Parathyroid adenoma (tissue), 2 donors: ENCODE measurements around the gene LRRC42.

Source experiments
- H2AFZ ChIP-seq: fragments of 300-600 bp; sonication (generic); one replicate; pipeline ENCODE4 v1.7.0; 2017; ENCODE audit warnings: antibody characterized with exemption, mild to moderate bottlenecking
- H3K27ac ChIP-seq: fragments of 300-600 bp; sonication (generic); one replicate; pipeline ENCODE4 v1.7.0; 2017
- H3K27me3 ChIP-seq: fragments of 300-600 bp; sonication (generic); one replicate; pipeline ENCODE4 v1.7.0; 2017; ENCODE audit warnings: low read length; ENCODE audit not compliant: control insufficient read depth, insufficient read depth
- H3K36me3 ChIP-seq: fragments of 300-600 bp; sonication (generic); one replicate; pipeline ENCODE4 v1.7.0; 2017; ENCODE audit warnings: low read length; ENCODE audit not compliant: control insufficient read depth, insufficient read depth
- H3K4me1 ChIP-seq: fragments of 300-600 bp; sonication (generic); one replicate; pipeline ENCODE4 v1.7.0; 2017; ENCODE audit warnings: control low read depth
- H3K4me2 ChIP-seq: fragments of 300-600 bp; sonication (generic); one replicate; pipeline ENCODE4 v1.7.0; 2017; ENCODE audit warnings: low read length
- H3K4me3 ChIP-seq: fragments of 300-600 bp; sonication (generic); one replicate; pipeline ENCODE4 v1.7.0; 2017; ENCODE audit warnings: low read depth, low read length
- H3K79me2 ChIP-seq: fragments of 300-600 bp; sonication (generic); one replicate; pipeline ENCODE4 v1.7.0; 2017; ENCODE audit warnings: control low read depth
- H3K9ac ChIP-seq: fragments of 300-600 bp; sonication (generic); one replicate; pipeline ENCODE4 v1.7.0; 2017; ENCODE audit warnings: mild to moderate bottlenecking
- H3K9me3 ChIP-seq: fragments of 300-600 bp; sonication (generic); one replicate; pipeline ENCODE4 v1.7.0; 2017; ENCODE audit warnings: low read length; ENCODE audit not compliant: control insufficient read depth
- TF ChIP-seq, protein P1 (sequence below): fragments of 300-600 bp; sonication (generic); IDR thresholded peaks from one replicate; pipeline ENCODE4 v1.7.0; 2017; ENCODE audit warnings: antibody characterized with exemption, mild to moderate bottlenecking
- donor health status: primary hyperparathyroidism.

Gene LRRC42

DNA sequence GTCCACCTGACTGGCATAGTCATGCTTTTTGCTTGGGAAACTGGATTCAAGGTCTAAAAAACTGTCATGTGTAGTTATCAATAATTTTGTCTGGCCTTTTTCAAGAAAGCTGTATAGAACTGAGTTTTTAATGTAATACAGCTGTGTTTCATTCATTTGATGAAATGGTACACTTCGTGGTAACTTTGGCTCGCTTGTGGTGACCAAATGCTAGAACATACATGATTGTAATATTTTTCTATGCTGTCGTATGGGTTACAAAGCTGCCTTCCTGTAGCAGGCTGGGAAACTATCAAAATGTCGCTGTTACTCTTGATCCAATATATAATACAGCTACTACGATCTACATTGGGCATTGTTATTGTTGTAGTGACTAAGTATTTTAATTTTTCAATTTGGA, 2.1 kb downstream of the LRRC42 start:
- Histone ChIP-seq H3K27ac (no peak overlapping the region), H3K27me3 (no peaks in the 10 kb centered on the region), H3K4me3 (no peak overlapping the region), H3K4me2 (no peak overlapping the region), H3K79me2 (no peaks in the 10 kb centered on the region), H3K9ac (no peak overlapping the region), H3K36me3 (no peaks in the 10 kb centered on the region), H3K9me3 (no peaks in the 10 kb centered on the region), H2AFZ (no peak overlapping the region), H3K4me1 (peaks cover 5% of the 10 kb centered on the region)
- TF ChIP-seq, protein P1, sequence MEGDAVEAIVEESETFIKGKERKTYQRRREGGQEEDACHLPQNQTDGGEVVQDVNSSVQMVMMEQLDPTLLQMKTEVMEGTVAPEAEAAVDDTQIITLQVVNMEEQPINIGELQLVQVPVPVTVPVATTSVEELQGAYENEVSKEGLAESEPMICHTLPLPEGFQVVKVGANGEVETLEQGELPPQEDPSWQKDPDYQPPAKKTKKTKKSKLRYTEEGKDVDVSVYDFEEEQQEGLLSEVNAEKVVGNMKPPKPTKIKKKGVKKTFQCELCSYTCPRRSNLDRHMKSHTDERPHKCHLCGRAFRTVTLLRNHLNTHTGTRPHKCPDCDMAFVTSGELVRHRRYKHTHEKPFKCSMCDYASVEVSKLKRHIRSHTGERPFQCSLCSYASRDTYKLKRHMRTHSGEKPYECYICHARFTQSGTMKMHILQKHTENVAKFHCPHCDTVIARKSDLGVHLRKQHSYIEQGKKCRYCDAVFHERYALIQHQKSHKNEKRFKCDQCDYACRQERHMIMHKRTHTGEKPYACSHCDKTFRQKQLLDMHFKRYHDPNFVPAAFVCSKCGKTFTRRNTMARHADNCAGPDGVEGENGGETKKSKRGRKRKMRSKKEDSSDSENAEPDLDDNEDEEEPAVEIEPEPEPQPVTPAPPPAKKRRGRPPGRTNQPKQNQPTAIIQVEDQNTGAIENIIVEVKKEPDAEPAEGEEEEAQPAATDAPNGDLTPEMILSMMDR: no peak

DNA sequence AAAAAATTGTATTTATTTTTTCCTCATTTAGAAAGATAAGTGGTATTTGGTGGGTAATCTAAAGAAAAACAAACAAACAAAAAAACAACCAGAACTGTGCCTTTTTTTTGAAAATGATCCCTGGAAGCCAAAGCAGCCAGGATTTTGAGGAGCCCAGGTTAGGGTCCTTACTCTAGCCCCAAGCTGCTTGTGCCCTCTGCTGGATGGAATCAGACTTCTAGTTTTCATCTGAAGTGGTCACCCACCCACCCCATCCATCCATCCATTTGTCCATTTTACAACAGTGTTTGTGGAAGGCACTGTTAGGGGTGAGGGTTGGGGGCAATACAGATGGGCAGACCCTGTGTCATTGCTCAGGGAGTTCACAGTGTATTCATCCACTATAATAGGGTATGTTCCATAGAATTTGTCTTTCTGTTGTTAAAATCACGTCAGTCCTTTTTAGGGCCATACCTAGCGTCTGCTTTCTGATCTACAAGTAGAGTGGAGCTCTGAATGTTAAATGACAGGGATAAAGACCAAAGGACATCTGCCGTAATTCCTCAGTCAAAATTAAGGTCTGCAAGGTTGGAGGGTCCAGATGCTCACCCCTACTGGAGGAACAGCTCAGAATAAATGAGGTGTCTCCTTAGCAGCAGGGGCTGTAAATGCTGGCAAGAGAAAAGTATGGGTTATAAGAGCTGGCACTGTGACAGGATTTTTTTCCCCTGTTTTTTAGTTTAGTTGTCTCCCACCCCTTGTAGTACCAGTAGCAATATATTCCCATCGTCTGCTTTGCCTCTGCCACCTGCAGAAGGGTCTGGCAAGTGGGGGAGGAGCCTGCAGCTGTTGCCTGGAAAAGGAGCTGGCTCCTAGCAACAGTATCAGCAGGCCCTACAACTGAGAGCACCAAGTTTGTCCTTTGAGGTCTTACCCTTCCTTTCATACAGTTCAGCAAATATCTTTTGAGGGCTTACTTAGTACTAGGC, 3.2 kb downstream of the LRRC42 start:
- Histone ChIP-seq H3K9ac (no peak overlapping the region), H2AFZ (no peak overlapping the region), H3K27me3 (no peaks in the 10 kb centered on the region), H3K4me2 (no peak overlapping the region), H3K79me2 (no peaks in the 10 kb centered on the region), H3K4me3 (no peak overlapping the region), H3K36me3 (no peaks in the 10 kb centered on the region), H3K4me1 (peaks cover 5% of the 10 kb centered on the region), H3K27ac (no peak overlapping the region), H3K9me3 (no peaks in the 10 kb centered on the region)
- TF ChIP-seq, protein P1: peak; percentile 15

DNA sequence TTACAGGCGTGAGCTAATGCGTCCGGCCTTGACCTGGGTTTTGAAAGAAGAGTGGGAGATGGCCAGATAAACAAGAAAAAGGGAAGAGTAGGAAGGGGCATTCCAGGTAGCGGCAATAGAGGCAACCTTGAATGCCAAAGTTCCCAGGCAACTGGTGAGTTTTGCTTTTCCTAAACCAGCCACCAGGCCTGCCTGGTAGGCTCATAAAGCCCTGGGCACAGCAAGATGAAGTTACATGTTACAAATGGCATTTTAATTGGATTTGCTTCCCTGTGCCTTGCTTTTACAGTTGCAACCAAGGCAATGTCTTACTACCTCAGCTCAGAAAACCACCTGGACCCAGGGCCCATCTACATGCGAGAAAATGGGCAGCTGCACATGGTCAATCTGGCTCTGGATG, 5.5 kb downstream of the LRRC42 start:
- Histone ChIP-seq H3K27me3 (no peaks in the 10 kb centered on the region), H2AFZ (no peak overlapping the region), H3K9ac (no peak overlapping the region), H3K79me2 (no peaks in the 10 kb centered on the region), H3K4me2 (no peak overlapping the region), H3K9me3 (no peaks in the 10 kb centered on the region), H3K4me3 (no peak overlapping the region), H3K36me3 (no peaks in the 10 kb centered on the region), H3K4me1 (peaks cover 3% of the 10 kb centered on the region), H3K27ac (no peak overlapping the region)
- TF ChIP-seq, protein P1: no peak

DNA sequence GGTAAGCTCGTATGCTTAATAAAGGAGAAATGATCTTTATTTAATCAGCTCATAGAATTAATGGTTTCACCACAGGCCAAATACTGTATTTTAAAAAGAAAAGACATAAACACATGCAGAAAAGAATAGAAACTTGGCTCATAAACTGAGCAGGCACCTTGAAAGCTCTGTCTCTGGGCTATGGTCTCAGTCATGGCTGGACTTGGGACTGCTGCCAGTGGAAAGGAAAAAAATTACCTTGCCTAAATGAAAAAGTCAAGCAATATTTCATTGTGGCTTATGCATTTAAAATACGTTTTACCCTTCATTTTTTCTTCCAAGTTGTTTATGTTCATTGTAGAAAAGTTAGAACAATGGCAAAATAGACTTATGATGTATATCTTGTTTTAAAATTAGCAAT, 8.0 kb downstream of the LRRC42 start:
- Histone ChIP-seq H3K79me2 (no peaks in the 10 kb centered on the region), H2AFZ (no peak overlapping the region), H3K4me3 (no peak overlapping the region), H3K27me3 (no peaks in the 10 kb centered on the region), H3K4me1 (no peaks in the 10 kb centered on the region), H3K9me3 (no peaks in the 10 kb centered on the region), H3K27ac (no peak overlapping the region), H3K9ac (no peak overlapping the region), H3K4me2 (no peak overlapping the region), H3K36me3 (no peaks in the 10 kb centered on the region)
- TF ChIP-seq, protein P1: no peak
